Head of caudate nucleus (tissue), 42 donors: ENCODE results near the gene TSKS.

Source experiments
- DNase-seq, 42 donors: peaks; one replicate each; pipeline versions ENCODE4 v3.0.0 to v3.0.0-alpha.2; 2020 to 2021; ENCODE audit warnings: mixed read lengths in 7 of 42
- intact Hi-C: fragments of 100-400 bp; cut with DNase I; formaldehyde crosslinking; loops from one replicate; pipeline ENCODE4 v1.15.0; 2022

TSKS gene

GRCh38 chr19:49799271-49799797 lies 36.2 kb upstream of the TSKS start:
- no peak for DNase-seq
- intact Hi-C loops = no loop called here

- DNase-seq = no peak
- intact Hi-C loops = no loop called here
Measured at GRCh38 chr19:49798574-49798973, 35.5 kb upstream of the TSKS start.

GRCh38 chr19:49795615-49796014 lies 32.5 kb upstream of the TSKS start:
- DNase-seq = no peak

GRCh38 chr19:49793561-49793840 lies 30.4 kb upstream of the TSKS start:
- intact Hi-C loops = no loop called here

More at GRCh38 chr19:49795615-49796014, 32.5 kb upstream of the TSKS start:
- intact Hi-C loops = no loop called here

GRCh38 chr19:49792829-49793560 lies 29.9 kb upstream of the TSKS start:
- intact Hi-C loops = no loop called here
- peak in 22 of 42 donors; percentile 30 to 68 (median 49) for DNase-seq

More at GRCh38 chr19:49793561-49793840, 30.4 kb upstream of the TSKS start:
- DNase-seq = peak in 25 of 42 donors; percentile 35 to 81 (median 49)

- intact Hi-C loops = no loop called here
- no peak for DNase-seq
Measured at GRCh38 chr19:49791776-49792445, 28.8 kb upstream of the TSKS start.

GRCh38 chr19:49790866-49791265 lies 27.8 kb upstream of the TSKS start:
- no peak for DNase-seq
- intact Hi-C loops = no loop called here

GRCh38 chr19:49788857-49789256 lies 25.8 kb upstream of the TSKS start:
- intact Hi-C loops = no loop called here
- no peak for DNase-seq

GRCh38 chr19:49787746-49788145 lies 24.6 kb upstream of the TSKS start:
- intact Hi-C loops = no loop called here
- no peak for DNase-seq

GRCh38 chr19:49786376-49786820 lies 23.3 kb upstream of the TSKS start:
- intact Hi-C loops = no loop called here
- no peak for DNase-seq

GRCh38 chr19:49782515-49782914 lies 19.4 kb upstream of the TSKS start:
- no peak for DNase-seq
- intact Hi-C loops = no loop called here

- intact Hi-C loops = no loop called here
- DNase-seq = no peak
Measured at GRCh38 chr19:49781394-49781793, 18.3 kb upstream of the TSKS start.

GRCh38 chr19:49780861-49781260 lies 17.8 kb upstream of the TSKS start:
- intact Hi-C loops = no loop called here
- no peak for DNase-seq

- intact Hi-C loops = no loop called here
- no peak for DNase-seq
Measured at GRCh38 chr19:49779731-49780555, 16.8 kb upstream of the TSKS start.

GRCh38 chr19:49776371-49776764 lies 13.3 kb upstream of the TSKS start:
- DNase-seq = no peak
- intact Hi-C loops = no loop called here

GRCh38 chr19:49775742-49776370 lies 12.8 kb upstream of the TSKS start:
- peak in 11 of 42 donors; percentile 16 to 64 (median 36) for DNase-seq
- intact Hi-C loops = no loop called here

- DNase-seq = no peak
- intact Hi-C loops = no loop called here
Measured at GRCh38 chr19:49774969-49775368, 11.9 kb upstream of the TSKS start.

GRCh38 chr19:49773663-49774350 lies 10.7 kb upstream of the TSKS start:
- peak in 2 of 42 donors; percentile 15 to 44 for DNase-seq
- intact Hi-C loops = no loop called here
